Measurements from ENCODE around the gene UTS2B.

GRCh38 chr3:191369616-191370010, 39.3 kb upstream of the UTS2B start:
- TF ChIP-seq CTCF (IDR thresholded peaks at IDR 0.05), result no peak
- TF ChIP-seq POLR2A (IDR thresholded peaks at IDR 0.05), result no peak
